H9 (cell line): ENCODE results near the gene NKX1-1. TPM values are rescaled to one million over a fixed set of nuclear protein-coding genes. Genes with fewer than 3 reads are reported as not detected.

Source experiments
- DNase-seq: peaks from one replicate; pipeline ENCODE4 v3.0.0-alpha.2; 2017
- H2AFZ ChIP-seq: one replicate; pipeline ENCODE4 v1.6.1; 2013; ENCODE audit warnings: mild to moderate bottlenecking, low read length, control low read depth, moderate library complexity
- H2AK5ac ChIP-seq: 2 replicates; pipeline ENCODE4 v1.6.1; 2013; ENCODE audit warnings: low read length, control low read depth, mixed read lengths; ENCODE audit not compliant: insufficient read length
- H2BK120ac ChIP-seq: one replicate; pipeline ENCODE4 v1.6.1; 2013; ENCODE audit warnings: low read depth, mild to moderate bottlenecking, low read length, control low read depth, inconsistent platforms; ENCODE audit not compliant: poor library complexity, severe bottlenecking
- H2BK12ac ChIP-seq: 2 replicates; pipeline ENCODE4 v1.6.1; 2013; ENCODE audit warnings: low read length, control low read depth, mixed read lengths, low read depth; ENCODE audit not compliant: insufficient read length
- H2BK15ac ChIP-seq: 2 replicates; pipeline ENCODE4 v1.6.1; 2013; ENCODE audit warnings: low read depth, low read length, control low read depth
- H2BK20ac ChIP-seq: one replicate; pipeline ENCODE4 v1.6.1; 2013; ENCODE audit warnings: low read depth, mild to moderate bottlenecking, low read length, control low read depth, inconsistent platforms; ENCODE audit not compliant: poor library complexity, severe bottlenecking
- H2BK5ac ChIP-seq: 2 replicates; pipeline ENCODE4 v1.6.1; 2013; ENCODE audit warnings: low read length, control low read depth, mixed read lengths; ENCODE audit not compliant: insufficient read length
- H3K14ac ChIP-seq: 2 replicates; pipeline ENCODE4 v1.6.1; 2013; ENCODE audit warnings: low read length, control low read depth; ENCODE audit not compliant: insufficient read depth
- H3K18ac ChIP-seq: 2 replicates; pipeline ENCODE4 v1.6.1; 2013; ENCODE audit warnings: low read depth, mild to moderate bottlenecking, mixed read lengths, low read length, control low read depth; ENCODE audit not compliant: insufficient read length
- H3K23ac ChIP-seq: 2 replicates; pipeline ENCODE4 v1.6.1; 2013; ENCODE audit warnings: low read length, control low read depth, mixed read lengths, low read depth; ENCODE audit not compliant: insufficient read length
- H3K23me2 ChIP-seq: 2 replicates; pipeline ENCODE4 v1.6.1; 2013; ENCODE audit warnings: low read depth, mild to moderate bottlenecking, mixed read lengths, low read length, control low read depth; ENCODE audit not compliant: insufficient read length, poor library complexity, severe bottlenecking
- H3K27ac ChIP-seq: 2 replicates; pipeline ENCODE4 v1.5.1; 2013; ENCODE audit warnings: low read length, control low read depth, mixed read lengths, low read depth; ENCODE audit not compliant: insufficient read length
- H3K27me3 ChIP-seq: 2 replicates; pipeline ENCODE4 v1.6.1; 2013; ENCODE audit warnings: low read length, control low read depth, inconsistent platforms; ENCODE audit not compliant: insufficient read depth
- H3K4ac ChIP-seq: 2 replicates; pipeline ENCODE4 v1.6.1; 2013; ENCODE audit warnings: low read depth, mild to moderate bottlenecking, control low read depth, inconsistent platforms, low read length, moderate library complexity
- H3K4me1 ChIP-seq: 2 replicates; pipeline ENCODE4 v1.6.1; 2013; ENCODE audit warnings: low read length, control low read depth, inconsistent platforms; ENCODE audit not compliant: insufficient read depth
- H3K4me2 ChIP-seq: 2 replicates; pipeline ENCODE4 v1.6.1; 2013; ENCODE audit warnings: low read length, control low read depth, mixed read lengths; ENCODE audit not compliant: insufficient read length, insufficient read depth
- H3K56ac ChIP-seq: 2 replicates; pipeline ENCODE4 v1.6.1; 2013; ENCODE audit warnings: low read depth, mild to moderate bottlenecking, mixed read lengths, low read length, control low read depth; ENCODE audit not compliant: insufficient read length
- H3K79me1 ChIP-seq: 2 replicates; pipeline ENCODE4 v1.6.1; 2013; ENCODE audit warnings: low read depth, mild to moderate bottlenecking, moderate library complexity, low read length, control low read depth, inconsistent platforms; ENCODE audit not compliant: insufficient read depth, poor library complexity, severe bottlenecking
- H3K79me2 ChIP-seq: 2 replicates; pipeline ENCODE4 v1.6.1; 2013; ENCODE audit warnings: low read length, control low read depth, inconsistent platforms; ENCODE audit not compliant: insufficient read depth
- H3K9ac ChIP-seq: 2 replicates; pipeline ENCODE4 v1.6.1; 2013; ENCODE audit warnings: low read length, control low read depth, mixed read lengths; ENCODE audit not compliant: insufficient read length; ENCODE audit errors: extremely low read depth
- H3K9me3 ChIP-seq: one replicate; pipeline ENCODE4 v1.6.1; 2013; ENCODE audit warnings: low read depth, low read length, inconsistent platforms; ENCODE audit not compliant: control insufficient read depth
- H3T11ph ChIP-seq: one replicate; pipeline ENCODE4 v1.6.1; 2013; ENCODE audit warnings: mild to moderate bottlenecking, low read length, control low read depth, inconsistent platforms
- H4K20me1 ChIP-seq: one replicate; pipeline ENCODE4 v1.6.1; 2013; ENCODE audit not compliant: control insufficient read depth, insufficient read length, insufficient read depth
- H4K5ac ChIP-seq: 2 replicates; pipeline ENCODE4 v1.6.1; 2013; ENCODE audit warnings: low read depth, mild to moderate bottlenecking, mixed read lengths, low read length, control low read depth; ENCODE audit not compliant: insufficient read length
- H4K8ac ChIP-seq: replicated peaks from 2 replicates; pipeline ENCODE4 v1.6.1; 2013; ENCODE audit warnings: low read length, control low read depth, mixed read lengths, low read depth; ENCODE audit not compliant: insufficient read length
- H4K91ac ChIP-seq: 2 replicates; pipeline ENCODE4 v1.6.1; 2013; ENCODE audit warnings: low read depth, mild to moderate bottlenecking, moderate library complexity, mixed read lengths, low read length, control low read depth; ENCODE audit not compliant: insufficient read length
- H3K27ac Mint-ChIP-seq, 3 experiments: 2 replicates in 2 of 3; 3 replicates in 1 of 3; pipeline ENCODE4 v1.8.0; 2020 to 2021; ENCODE audit warnings: mixed read lengths in 3 of 3, mild to moderate bottlenecking in 1 of 3, moderate library complexity in 1 of 3
- H3K27me3 Mint-ChIP-seq: 2 replicates; pipeline ENCODE4 v1.8.0; 2021; ENCODE audit warnings: low read depth, mild to moderate bottlenecking, moderate library complexity, mixed read lengths
- H3K36me3 Mint-ChIP-seq, 3 experiments: 2 replicates in 2 of 3; 3 replicates in 1 of 3; pipeline ENCODE4 v1.8.0; 2020 to 2021; ENCODE audit warnings: low read depth in 3 of 3, mixed read lengths in 3 of 3; ENCODE audit not compliant: insufficient read depth in 1 of 3
- H3K4me1 Mint-ChIP-seq, 2 experiments: 2 replicates each; pipeline ENCODE4 v1.8.0; 2020; ENCODE audit warnings: mixed read lengths in 2 of 2
- H3K4me3 Mint-ChIP-seq, 2 experiments: 2 replicates in 1 of 2; 3 replicates in 1 of 2; pipeline ENCODE4 v1.8.0; 2020 to 2021; ENCODE audit warnings: mild to moderate bottlenecking in 2 of 2, mixed read lengths in 2 of 2, moderate library complexity in 1 of 2
- H3K9me3 Mint-ChIP-seq, 2 experiments: 2 replicates in 1 of 2; 3 replicates in 1 of 2; pipeline ENCODE4 v1.8.0; 2020; ENCODE audit warnings: mild to moderate bottlenecking in 2 of 2, mixed read lengths in 2 of 2, moderate library complexity in 1 of 2
- CTCF ChIP-seq: fragments of 200-600 bp; sonication (generic); conservative IDR thresholded peaks from 3 replicates; pipeline ENCODE4 v1.8.0; 2021; ENCODE audit warnings: antibody characterized with exemption, mild to moderate bottlenecking
- WGBS: extraction: QIAGEN DNeasy Blood & Tissue Kit; methylation state at CpG from one replicate; pipeline ENCODE4 v1.1.7; 2013; ENCODE audit warnings: missing lambda C conversion rate, low lambda C conversion rate, mixed read lengths; ENCODE audit not compliant: insufficient read length; ENCODE audit errors: extremely low coverage; 5-methylcytosine and 5-hydroxymethylcytosine counted together
- total RNA-seq: library from RNA; stranded (reverse); gene quantifications from 2 replicates; pipeline ENCODE4 v1.2.1, GENCODE V29; 2021

The NKX1-1 gene
- total RNA-seq, 1 experiment from 2014 or later: not detected

- no peak overlapping the region; the same call in 1 of the 2 replicates for H3K14ac ChIP-seq
- no peak overlapping the region for H2BK5ac ChIP-seq
- H3K18ac ChIP-seq: no peak overlapping the region
- no peak overlapping the region for H3K56ac ChIP-seq
- no peak overlapping the region for H3K4ac ChIP-seq
- Mint-ChIP-seq H3K27me3 (peaks cover 12% of the 10 kb centered on the region), H3K9me3 (no peaks in the 10 kb centered on the region; a peak in 1 of 5 replicates), H3K4me3 (no peak overlapping the region), H3K36me3 (no peaks in the 10 kb centered on the region), H3K4me1 (no peaks in the 10 kb centered on the region; a peak in 1 of 4 replicates), H3K27ac (no peak overlapping the region)
- no peak overlapping the region for H3K9ac ChIP-seq
- H2BK20ac ChIP-seq: no peak overlapping the region
- H2BK15ac ChIP-seq: no peak overlapping the region
- no peaks in the 10 kb centered on the region for H3K9me3 ChIP-seq
- peaks cover 2% of the 10 kb centered on the region for H3K23me2 ChIP-seq
- H3T11ph ChIP-seq: no peak overlapping the region
- no peak overlapping the region for H3K27ac ChIP-seq
- H4K8ac ChIP-seq: no peak overlapping the region
- no peak overlapping the region for H4K5ac ChIP-seq
- no peak overlapping the region for H3K4me2 ChIP-seq
- no CpG with 5 or more reads among the region's 17 CpGs for WGBS
- no peaks in the 10 kb centered on the region for H4K20me1 ChIP-seq
- H2AK5ac ChIP-seq: no peak overlapping the region
- H4K91ac ChIP-seq: no peak overlapping the region
- H3K79me1 ChIP-seq: no peaks in the 10 kb centered on the region
- H3K79me2 ChIP-seq: no peaks in the 10 kb centered on the region
- H3K4me1 ChIP-seq: no peaks in the 10 kb centered on the region
- H2AFZ ChIP-seq: no peak overlapping the region
- DNase-seq: no peak
- no peak overlapping the region for H2BK12ac ChIP-seq
- peaks cover 3% of the 10 kb centered on the region; the same call in 1 of the 2 replicates for H3K27me3 ChIP-seq
- TF ChIP-seq CTCF: no peak
- no peak overlapping the region for H3K23ac ChIP-seq
- H2BK120ac ChIP-seq: no peak overlapping the region
Observed at GRCh38 chr4:1418494-1419285, 12.4 kb upstream of the NKX1-1 start.
